Mesothelial cell of epicardium (in vitro differentiated cells): ENCODE measurements around the gene MYLK4. TPM values are rescaled to one million over a fixed set of nuclear protein-coding genes. Genes with fewer than 3 reads are reported as not detected.

ENCODE experiments used
- DNase-seq, 2 experiments: peaks; one replicate each; pipeline ENCODE4 v3.0.0; 2021; ENCODE audit warnings: low spot score in 2 of 2; ENCODE audit not compliant: unreplicated experiment in 2 of 2
- H3K27ac Mint-ChIP-seq: 2 replicates; pipeline ENCODE4 v1.8.0; 2021; ENCODE audit warnings: mixed read lengths
- H3K27me3 Mint-ChIP-seq: 2 replicates; pipeline ENCODE4 v1.8.0; 2021; ENCODE audit warnings: low read depth, mixed read lengths
- H3K36me3 Mint-ChIP-seq: 2 replicates; pipeline ENCODE4 v1.8.0; 2021; ENCODE audit warnings: mixed read lengths
- H3K4me1 Mint-ChIP-seq: 2 replicates; pipeline ENCODE4 v1.8.0; 2021; ENCODE audit warnings: mixed read lengths
- H3K4me3 Mint-ChIP-seq: 2 replicates; pipeline ENCODE4 v1.8.0; 2021; ENCODE audit warnings: mild to moderate bottlenecking, moderate library complexity, mixed read lengths
- H3K9me3 Mint-ChIP-seq: 2 replicates; pipeline ENCODE4 v1.8.0; 2021; ENCODE audit warnings: mixed read lengths
- CTCF ChIP-seq: fragments of 200-600 bp; sonication (generic); IDR thresholded peaks from one replicate; pipeline ENCODE4 v1.5.0; 2021; ENCODE audit warnings: antibody characterized with exemption; ENCODE audit not compliant: unreplicated experiment
- total RNA-seq: library from RNA; stranded (reverse); gene quantifications from 3 replicates; pipeline ENCODE4 v1.2.1, GENCODE V29; 2021

The MYLK4 gene
- total RNA-seq, 1 donor from 2014 or later, result 0.89 TPM

GRCh38 chr6:2616811-2617210 is 133.9 kb downstream of the MYLK4 start:
- H3K4me3 Mint-ChIP-seq, result no peak overlapping the region
- peaks cover 12% of the 10 kb centered on the region for H3K27me3 Mint-ChIP-seq
- TF ChIP-seq CTCF, result no peak

GRCh38 chr6:2615251-2615650 is 135.5 kb downstream of the MYLK4 start:
- Mint-ChIP-seq H3K4me3 (no peak overlapping the region), H3K9me3 (peaks cover 16% of the 10 kb centered on the region)

More at GRCh38 chr6:2616811-2617210, 133.9 kb downstream of the MYLK4 start:
- peaks cover 4% of the 10 kb centered on the region for H3K4me1 Mint-ChIP-seq
- H3K27ac Mint-ChIP-seq, result no peak overlapping the region
- DNase-seq, result no peak
- no peaks in the 10 kb centered on the region for H3K36me3 Mint-ChIP-seq
- H3K9me3 Mint-ChIP-seq, result peaks cover 7% of the 10 kb centered on the region

GRCh38 chr6:2614846-2615245 is 135.9 kb downstream of the MYLK4 start:
- peaks cover 9% of the 10 kb centered on the region for H3K27me3 Mint-ChIP-seq
- no peak for DNase-seq
- no peak overlapping the region for H3K27ac Mint-ChIP-seq
- H3K4me3 Mint-ChIP-seq, result no peak overlapping the region
- no peaks in the 10 kb centered on the region for H3K36me3 Mint-ChIP-seq
- H3K9me3 Mint-ChIP-seq, result peaks cover 20% of the 10 kb centered on the region
- TF ChIP-seq CTCF, result no peak
- H3K4me1 Mint-ChIP-seq, result peaks cover 4% of the 10 kb centered on the region

More at GRCh38 chr6:2615251-2615650, 135.5 kb downstream of the MYLK4 start:
- H3K4me1 Mint-ChIP-seq, result peaks cover 4% of the 10 kb centered on the region
- H3K36me3 Mint-ChIP-seq, result no peaks in the 10 kb centered on the region
- peaks cover 11% of the 10 kb centered on the region for H3K27me3 Mint-ChIP-seq
- no peak for DNase-seq
- no peak for TF ChIP-seq CTCF
- no peak overlapping the region for H3K27ac Mint-ChIP-seq

- H3K4me3 Mint-ChIP-seq, result no peak overlapping the region
- no peak for TF ChIP-seq CTCF
- no peaks in the 10 kb centered on the region for H3K36me3 Mint-ChIP-seq
- DNase-seq, result no peak
- H3K27ac Mint-ChIP-seq, result no peak overlapping the region
- H3K4me1 Mint-ChIP-seq, result peaks cover 4% of the 10 kb centered on the region
- peaks cover 21% of the 10 kb centered on the region for H3K9me3 Mint-ChIP-seq
- peaks cover 3% of the 10 kb centered on the region for H3K27me3 Mint-ChIP-seq
Observed at GRCh38 chr6:2614155-2614554, 136.6 kb downstream of the MYLK4 start.

Other genes with a start within 250 kb of the MYLK4 start
- 36.4 to 41.3 TPM (median 40.8 TPM) in 3 replicates for gene WRNIP1, start 14.5 kb upstream of the MYLK4 start, total RNA-seq
- 18.5 to 20.3 TPM (median 19.5 TPM) in 3 replicates for gene SERPINB1, start 90.9 kb upstream of the MYLK4 start, total RNA-seq
- 28.2 to 30.9 TPM (median 30.6 TPM) in 3 replicates for gene SERPINB9, start 152.4 kb upstream of the MYLK4 start, total RNA-seq
- 91.4 to 96.8 TPM (median 93.4 TPM) in 3 replicates for gene SERPINB6, start 220.6 kb upstream of the MYLK4 start, total RNA-seq
- gene NQO2, start 249.0 kb upstream of the MYLK4 start, total RNA-seq, result 17.1 to 18.7 TPM (median 17.3 TPM) in 3 replicates